Suppressor macrophage treated with lipopolysaccharide for 1 hour (primary cell): ENCODE measurements around the gene PRR12.
"Not testable (repeated sequence)": the region's sequence is repeated elsewhere in the genome, so short reads cannot be mapped to it uniquely, and the experiment has no call there.

Source experiments
- DNase-seq, 3 donors: peaks; one replicate each; pipeline ENCODE4 v3.0.0-alpha.2; 2020 to 2022

Gene PRR12

GRCh38 chr19:49593233-49594113 is 2.5 kb downstream of the PRR12 start:
- peak; percentile 87 to 94 (median 91) for DNase-seq

DNA sequence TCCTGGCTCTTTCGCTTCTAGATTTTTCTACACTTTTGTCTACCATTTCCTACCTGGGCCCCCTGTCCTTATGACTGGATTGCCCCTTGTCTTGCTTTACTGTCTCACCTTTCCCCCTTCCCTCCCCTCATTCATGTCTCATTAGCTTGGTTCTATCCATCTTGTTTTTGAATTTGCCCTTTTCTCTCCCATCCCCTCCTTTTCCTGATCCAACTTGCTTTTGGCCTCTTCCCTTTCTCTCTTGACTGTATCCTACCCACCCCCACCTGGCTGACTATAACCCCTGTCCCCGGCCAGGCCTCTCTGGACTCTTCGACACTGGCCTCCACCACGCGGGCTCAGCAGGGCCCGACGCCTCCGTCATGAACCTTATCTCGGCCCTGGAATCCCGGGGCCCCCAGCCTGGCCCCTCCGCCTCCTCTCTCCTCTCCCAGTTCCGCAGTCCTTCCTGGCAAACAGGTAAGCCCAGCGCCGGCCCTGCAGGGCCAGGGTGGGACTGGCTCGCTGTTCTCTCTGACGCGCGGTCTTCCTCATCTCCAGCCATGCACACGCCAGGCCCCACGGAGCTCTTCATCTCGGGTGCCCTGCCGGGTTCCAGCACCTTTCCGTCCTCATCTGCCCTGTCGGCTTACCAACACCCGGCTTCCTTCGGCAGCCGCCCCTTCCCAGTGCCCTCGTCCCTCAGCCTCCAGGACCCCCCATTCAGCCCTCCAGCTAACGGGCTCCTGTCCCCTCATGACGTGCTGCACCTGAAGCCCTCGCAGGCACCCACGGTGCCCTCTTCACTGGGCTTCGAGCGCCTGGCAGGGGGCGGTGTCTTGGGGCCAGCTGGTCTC is 3.4 kb downstream of the PRR12 start:
- no peak for DNase-seq

DNA sequence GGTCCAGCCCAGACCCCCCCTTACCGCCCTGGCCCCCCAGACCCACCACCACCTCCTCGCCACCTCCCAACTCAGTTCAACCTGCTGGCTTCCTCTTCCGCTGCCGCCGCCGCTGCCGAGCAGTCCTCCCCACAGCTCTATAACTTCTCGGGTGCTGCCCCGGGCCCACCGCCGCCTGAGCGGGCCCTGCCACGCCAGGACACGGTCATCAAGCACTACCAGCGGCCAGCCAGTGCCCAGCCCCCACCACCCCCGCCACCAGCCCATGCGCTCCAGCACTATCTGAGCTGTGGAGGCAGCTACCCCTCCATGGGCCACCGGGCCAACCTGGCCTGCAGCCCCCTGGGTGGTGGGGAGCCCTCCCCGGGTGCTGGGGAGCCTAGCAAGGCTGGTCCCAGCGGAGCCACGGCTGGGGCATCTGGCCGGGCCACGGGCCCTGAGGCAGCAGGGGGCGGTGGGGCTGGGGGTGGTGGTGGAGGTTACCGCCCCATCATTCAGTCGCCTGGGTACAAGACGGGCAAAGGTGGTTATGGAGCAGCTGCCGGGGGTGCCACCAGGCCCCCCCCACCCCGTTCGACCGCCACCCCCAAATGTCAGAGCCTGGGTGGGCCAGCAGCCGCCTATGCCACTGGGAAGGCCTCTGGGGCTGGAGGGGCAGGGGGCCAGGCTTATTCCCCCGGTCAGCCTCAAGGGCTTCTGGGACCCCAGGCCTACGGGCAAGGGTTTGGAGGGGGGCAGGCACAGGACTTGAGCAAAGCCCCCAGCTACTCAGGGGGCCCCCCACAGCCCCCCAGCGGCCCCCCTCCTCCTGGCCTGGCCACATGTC is 4.2 kb downstream of the PRR12 start:
- DNase-seq, result no peak

DNA sequence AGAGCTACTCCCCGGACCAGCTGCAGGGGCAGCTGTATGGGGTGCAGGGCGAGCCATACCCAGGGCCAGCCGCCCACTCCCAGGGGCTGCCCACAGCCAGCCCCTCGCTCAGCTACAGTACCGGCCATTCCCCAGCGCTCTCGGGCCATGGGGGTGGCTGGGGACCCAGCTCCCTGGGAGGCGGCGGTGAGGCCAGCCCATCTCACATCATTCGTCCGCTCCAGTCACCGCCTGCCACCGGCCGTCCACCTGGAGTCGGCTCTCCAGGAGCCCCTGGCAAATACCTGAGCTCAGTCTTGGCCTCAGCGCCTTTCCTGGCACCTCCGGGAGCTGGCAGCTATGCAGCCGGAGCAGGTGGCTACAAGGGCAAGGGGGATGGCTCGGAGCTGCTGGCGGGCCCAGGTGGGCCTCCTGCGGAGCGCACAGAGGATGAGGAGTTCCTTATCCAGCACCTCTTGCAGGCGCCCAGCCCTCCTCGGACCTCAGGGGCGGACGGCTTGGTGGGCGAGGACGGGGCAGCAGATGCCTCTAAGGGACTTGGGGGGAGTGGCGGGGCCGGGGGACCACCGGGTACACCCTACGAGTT is 4.9 kb downstream of the PRR12 start:
- DNase-seq, result no peak

GRCh38 chr19:49596407-49596806 is 5.4 kb downstream of the PRR12 start:
- DNase-seq, result no peak

- DNase-seq, result no peak
These were observed 6.1 kb downstream of the PRR12 start for GRCh38 chr19:49596954-49597702.

- no peak for DNase-seq
These were observed 6.7 kb downstream of the PRR12 start for GRCh38 chr19:49597703-49597974.

GRCh38 chr19:49599378-49600295 is 8.7 kb downstream of the PRR12 start:
- DNase-seq, result peak; percentile 43 to 55 (median 47)

GRCh38 chr19:49601482-49602038 is 10.6 kb downstream of the PRR12 start:
- DNase-seq, result no peak

GRCh38 chr19:49602806-49603205 is 11.8 kb downstream of the PRR12 start:
- DNase-seq, result no peak

GRCh38 chr19:49605605-49606004 is 14.6 kb downstream of the PRR12 start:
- DNase-seq, result no peak

DNA sequence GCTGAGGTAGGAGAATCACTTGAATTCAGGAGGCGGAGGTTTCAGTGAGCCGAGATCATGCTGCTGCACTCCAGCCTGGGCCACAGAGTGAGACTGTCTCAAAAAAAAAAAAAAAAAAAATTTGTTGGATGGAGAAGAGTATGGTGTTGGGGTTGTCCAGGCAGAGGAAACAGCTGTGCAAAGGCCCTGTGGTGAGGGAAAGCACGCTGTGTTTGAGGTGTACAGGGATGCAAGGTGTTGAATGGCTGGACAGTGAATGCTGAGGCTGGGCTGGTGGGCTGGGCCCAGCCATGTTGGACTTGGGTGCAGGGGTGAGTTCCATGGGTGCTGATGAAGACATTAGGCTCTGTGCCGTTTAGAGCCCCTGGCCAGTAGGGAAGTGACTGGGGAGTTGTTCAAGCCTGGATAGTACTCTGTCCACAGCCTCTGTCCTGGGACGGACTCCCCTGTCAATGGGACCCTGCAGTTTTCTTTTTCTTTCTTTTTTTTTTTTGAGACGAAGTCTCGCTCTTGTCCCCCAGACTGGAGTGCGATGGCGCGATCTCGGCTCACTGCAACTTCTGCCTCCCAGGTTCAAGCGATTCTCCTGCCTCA is 18.6 kb downstream of the PRR12 start:
- no peak for DNase-seq

- DNase-seq, result peak; percentile 54 to 65 (median 62)
These were observed 22.4 kb downstream of the PRR12 start for GRCh38 chr19:49613374-49613773.

- DNase-seq, result peak; percentile 81 to 87 (median 81)
These were observed 23.3 kb downstream of the PRR12 start for GRCh38 chr19:49614096-49614833.

- DNase-seq, result no peak
These were observed 24.9 kb downstream of the PRR12 start for GRCh38 chr19:49615861-49616260.

- no peak for DNase-seq
These were observed 25.6 kb downstream of the PRR12 start for GRCh38 chr19:49616532-49616931.

DNA sequence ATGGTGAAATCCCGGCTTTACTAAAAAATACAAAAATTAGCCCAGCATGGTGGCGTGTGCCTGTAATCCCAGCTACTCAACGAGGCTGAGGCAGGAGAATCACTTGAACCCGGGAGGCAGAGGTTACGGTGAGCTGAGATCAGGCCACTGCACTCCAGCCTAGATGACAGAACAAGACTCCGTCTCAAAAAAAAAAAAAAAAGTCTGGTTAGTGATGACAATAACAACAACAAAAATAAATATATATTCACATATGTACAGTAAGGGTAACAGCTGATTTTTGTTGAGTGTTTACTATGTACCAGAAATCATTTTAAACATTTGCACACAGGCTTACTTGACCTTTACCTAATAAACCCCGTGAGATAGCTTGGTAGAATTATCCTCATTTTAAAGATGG is 26.0 kb downstream of the PRR12 start:
- no peak for DNase-seq

- not testable (repeated sequence) for DNase-seq
These were observed 26.9 kb downstream of the PRR12 start for GRCh38 chr19:49617860-49618259.
